HEK293 (cell line): ENCODE data around the gene SLC7A10.

ENCODE experiments used
- ELK4 ChIP-seq: IDR thresholded peaks from 2 replicates; pipeline ENCODE4 v1.6.1; 2011; ENCODE audit warnings: mild to moderate bottlenecking, low read depth, low read length, borderline replicate concordance
- HOXA7 ChIP-seq: sonication (generic); formaldehyde crosslinking; IDR thresholded peaks from 2 replicates; pipeline ENCODE4 v1.8.1; 2022; ENCODE audit warnings: missing genetic modification reagents, borderline replicate concordance
- MYNN ChIP-seq: fragments of 450-650 bp; formaldehyde crosslinking; IDR thresholded peaks from 2 replicates; pipeline ENCODE4 v1.5.1; 2016; ENCODE audit warnings: missing biosample characterization, missing genetic modification characterization, borderline replicate concordance
- YY1 ChIP-seq: fragments of 450-650 bp; formaldehyde crosslinking; IDR thresholded peaks from 2 replicates; pipeline ENCODE4 v1.5.1; 2018; ENCODE audit warnings: missing biosample characterization, missing genetic modification characterization
- ZBTB8A ChIP-seq: fragments of 450-650 bp; formaldehyde crosslinking; IDR thresholded peaks from 2 replicates; pipeline ENCODE4 v1.5.1; 2016; ENCODE audit warnings: missing biosample characterization, missing genetic modification characterization
- ZFP3 ChIP-seq: fragments of 450-650 bp; formaldehyde crosslinking; IDR thresholded peaks from 2 replicates; pipeline ENCODE4 v1.5.1; 2016; ENCODE audit warnings: low read depth, missing biosample characterization, missing genetic modification characterization
- ZNF121 ChIP-seq: fragments of 450-650 bp; formaldehyde crosslinking; IDR thresholded peaks from 2 replicates; pipeline ENCODE4 v1.5.1; 2016; ENCODE audit warnings: missing biosample characterization, missing genetic modification characterization
- ZNF211 ChIP-seq: fragments of 450-650 bp; formaldehyde crosslinking; IDR thresholded peaks from 2 replicates; pipeline ENCODE4 v1.5.1; 2016; ENCODE audit warnings: low read depth, missing biosample characterization, missing genetic modification characterization
- ZNF239 ChIP-seq: fragments of 450-650 bp; formaldehyde crosslinking; IDR thresholded peaks from 2 replicates; pipeline ENCODE4 v1.5.1; 2016; ENCODE audit warnings: missing biosample characterization, missing genetic modification characterization
- ZNF629 ChIP-seq: fragments of 450-650 bp; formaldehyde crosslinking; IDR thresholded peaks from 2 replicates; pipeline ENCODE4 v1.5.1; 2017; ENCODE audit warnings: missing biosample characterization, missing genetic modification characterization
- ZNF76 ChIP-seq: fragments of 450-650 bp; formaldehyde crosslinking; IDR thresholded peaks from 2 replicates; pipeline ENCODE4; 2016; ENCODE audit warnings: low read depth, missing biosample characterization, missing genetic modification characterization, borderline replicate concordance
- TF ChIP-seq, protein P1 (sequence below): fragments of 450-650 bp; formaldehyde crosslinking; IDR thresholded peaks from 2 replicates; pipeline ENCODE4 v1.5.1; 2016; ENCODE audit warnings: missing biosample characterization, missing genetic modification characterization
- TF ChIP-seq, protein P2 (sequence below): fragments of 450-650 bp; formaldehyde crosslinking; IDR thresholded peaks from 2 replicates; pipeline ENCODE4 v1.5.1; 2017; ENCODE audit warnings: missing biosample characterization, missing genetic modification characterization

- TF ChIP-seq ZFP3 (tag by site-specific recombination) (no peak), HOXA7 (CRISPR knock-in tag) (no peak), ZNF76 (tag by site-specific recombination) (no peak), ZNF121 (0 out of 2 replicates have a peak, but pooled peaks have one; percentile 26), ZNF211 (no peak), MYNN (tag by site-specific recombination) (no peak), ZBTB8A (no peak), ZNF239 (no peak), ZNF629 (tag by site-specific recombination) (no peak), YY1 (tag by site-specific recombination) (no peak), ELK4 (no peak)
- TF ChIP-seq, protein P1, sequence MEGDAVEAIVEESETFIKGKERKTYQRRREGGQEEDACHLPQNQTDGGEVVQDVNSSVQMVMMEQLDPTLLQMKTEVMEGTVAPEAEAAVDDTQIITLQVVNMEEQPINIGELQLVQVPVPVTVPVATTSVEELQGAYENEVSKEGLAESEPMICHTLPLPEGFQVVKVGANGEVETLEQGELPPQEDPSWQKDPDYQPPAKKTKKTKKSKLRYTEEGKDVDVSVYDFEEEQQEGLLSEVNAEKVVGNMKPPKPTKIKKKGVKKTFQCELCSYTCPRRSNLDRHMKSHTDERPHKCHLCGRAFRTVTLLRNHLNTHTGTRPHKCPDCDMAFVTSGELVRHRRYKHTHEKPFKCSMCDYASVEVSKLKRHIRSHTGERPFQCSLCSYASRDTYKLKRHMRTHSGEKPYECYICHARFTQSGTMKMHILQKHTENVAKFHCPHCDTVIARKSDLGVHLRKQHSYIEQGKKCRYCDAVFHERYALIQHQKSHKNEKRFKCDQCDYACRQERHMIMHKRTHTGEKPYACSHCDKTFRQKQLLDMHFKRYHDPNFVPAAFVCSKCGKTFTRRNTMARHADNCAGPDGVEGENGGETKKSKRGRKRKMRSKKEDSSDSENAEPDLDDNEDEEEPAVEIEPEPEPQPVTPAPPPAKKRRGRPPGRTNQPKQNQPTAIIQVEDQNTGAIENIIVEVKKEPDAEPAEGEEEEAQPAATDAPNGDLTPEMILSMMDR (tag by site-specific recombination), result no peak
- TF ChIP-seq, protein P2, sequence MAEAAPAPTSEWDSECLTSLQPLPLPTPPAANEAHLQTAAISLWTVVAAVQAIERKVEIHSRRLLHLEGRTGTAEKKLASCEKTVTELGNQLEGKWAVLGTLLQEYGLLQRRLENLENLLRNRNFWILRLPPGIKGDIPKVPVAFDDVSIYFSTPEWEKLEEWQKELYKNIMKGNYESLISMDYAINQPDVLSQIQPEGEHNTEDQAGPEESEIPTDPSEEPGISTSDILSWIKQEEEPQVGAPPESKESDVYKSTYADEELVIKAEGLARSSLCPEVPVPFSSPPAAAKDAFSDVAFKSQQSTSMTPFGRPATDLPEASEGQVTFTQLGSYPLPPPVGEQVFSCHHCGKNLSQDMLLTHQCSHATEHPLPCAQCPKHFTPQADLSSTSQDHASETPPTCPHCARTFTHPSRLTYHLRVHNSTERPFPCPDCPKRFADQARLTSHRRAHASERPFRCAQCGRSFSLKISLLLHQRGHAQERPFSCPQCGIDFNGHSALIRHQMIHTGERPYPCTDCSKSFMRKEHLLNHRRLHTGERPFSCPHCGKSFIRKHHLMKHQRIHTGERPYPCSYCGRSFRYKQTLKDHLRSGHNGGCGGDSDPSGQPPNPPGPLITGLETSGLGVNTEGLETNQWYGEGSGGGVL (tag by site-specific recombination), result no peak
These were observed 36.0 kb upstream of the SLC7A10 start for GRCh38 chr19:33261511-33262189.
